A673 (cell line): ENCODE measurements around the gene STAB2. TPM values are rescaled to one million over a fixed set of nuclear protein-coding genes. Genes with fewer than 3 reads are reported as not detected.

ENCODE experiments used
- BruUV-seq: library from RNA; stranded (reverse); fragments of 400-500 nt; replicated peaks from 2 replicates; lab custom pipeline; 2021; lab: Mats Ljungman, UMichigan
- CTCF ChIA-PET: fragments of 300-600 bp; sonication (Branson Sonifier 250); formaldehyde crosslinking; loops from one replicate; lab custom pipeline; 2022; ENCODE audit warnings: antibody characterized with exemption; lab: Charles Lee
- POLR2A ChIA-PET: fragments of 300-600 bp; sonication (Branson Sonifier 250); formaldehyde crosslinking; loops from one replicate; lab custom pipeline; 2022; ENCODE audit warnings: antibody characterized with exemption; ENCODE audit not compliant: low non-redundant PET; lab: Charles Lee
- DNase-seq: peaks from one replicate; pipeline ENCODE4 v3.0.0-alpha.2; 2015; ENCODE audit warnings: low spot score
- H3K27ac ChIP-seq: fragments of 200-600 bp; sonication (generic); 2 replicates; pipeline ENCODE4 v1.5.1; 2016; ENCODE audit warnings: mixed run types, low read depth, mild to moderate bottlenecking, mixed read lengths, antibody characterized with exemption, low read length; ENCODE audit not compliant: poor library complexity, severe bottlenecking
- H3K27me3 ChIP-seq: fragments of 200-600 bp; sonication (generic); replicated peaks from 2 replicates; pipeline ENCODE4 v1.6.1; 2017; ENCODE audit warnings: mixed run types, low read depth, mild to moderate bottlenecking, mixed read lengths, antibody characterized with exemption, low read length; ENCODE audit not compliant: insufficient read depth, poor library complexity
- H3K36me3 ChIP-seq: fragments of 200-600 bp; sonication (generic); 2 replicates; pipeline ENCODE4 v1.6.1; 2016; ENCODE audit warnings: mixed run types, mild to moderate bottlenecking, mixed read lengths, antibody characterized with exemption, low read length; ENCODE audit not compliant: insufficient read depth, poor library complexity, severe bottlenecking
- H3K4me1 ChIP-seq: fragments of 200-600 bp; sonication (generic); 2 replicates; pipeline ENCODE4 v1.6.1; 2017; ENCODE audit warnings: mixed run types, mild to moderate bottlenecking, mixed read lengths, antibody characterized with exemption, low read length; ENCODE audit not compliant: insufficient read depth, poor library complexity, severe bottlenecking
- H3K4me3 ChIP-seq: fragments of 200-600 bp; sonication (generic); 2 replicates; pipeline ENCODE4 v1.5.1; 2016; ENCODE audit warnings: low read depth, mixed run types, mild to moderate bottlenecking, mixed read lengths, low read length; ENCODE audit not compliant: poor library complexity, severe bottlenecking
- H3K9me3 ChIP-seq: fragments of 200-600 bp; sonication (generic); 2 replicates; pipeline ENCODE4 v1.6.1; 2016; ENCODE audit warnings: mixed run types, low read depth, mild to moderate bottlenecking, mixed read lengths, antibody characterized with exemption, low read length; ENCODE audit not compliant: poor library complexity, severe bottlenecking
- CTCF ChIP-seq: fragments of 300-800, 200-600 bp; sonication (generic); conservative IDR thresholded peaks from 2 replicates; pipeline ENCODE4 v1.5.1; 2017; ENCODE audit warnings: low read depth, mild to moderate bottlenecking, antibody characterized with exemption, low read length, moderate library complexity, mixed read lengths
- EZH2 ChIP-seq: fragments of 200-600 bp; sonication (generic); IDR thresholded peaks from 2 replicates; pipeline ENCODE4 v1.6.1; 2017; ENCODE audit warnings: borderline replicate concordance, low read depth, mild to moderate bottlenecking, mixed read lengths, antibody characterized with exemption, low read length; ENCODE audit not compliant: poor library complexity, severe bottlenecking
- intact Hi-C: fragments of 100-400 bp; cut with micrococcal nuclease; formaldehyde crosslinking; loops from one replicate; pipeline ENCODE4 v1.10.0; 2022; ENCODE audit not compliant: unreplicated experiment
- total RNA-seq: library from RNA; stranded (reverse); gene quantifications from 2 replicates; pipeline ENCODE4 v1.2.3, GENCODE V29; 2021

The STAB2 gene
- total RNA-seq, 1 experiment from 2014 or later: not detected

- BruUV-seq: no TSS peak
- H3K4me1 ChIP-seq: no peaks in the 10 kb centered on the region
- CTCF ChIA-PET: no interaction called here
- H3K27ac ChIP-seq: no peak overlapping the region
- POLR2A ChIA-PET: no interaction called here
- TF ChIP-seq EZH2 (no peak), CTCF (no peak)
- peaks cover 27% of the 10 kb centered on the region for H3K27me3 ChIP-seq
- DNase-seq: no peak
- H3K4me3 ChIP-seq: no peak overlapping the region
- no peaks in the 10 kb centered on the region for H3K9me3 ChIP-seq
- intact Hi-C loops: no loop called here
- H3K36me3 ChIP-seq: no peaks in the 10 kb centered on the region
Measured at GRCh38 chr12:103637021-103637420, 49.9 kb downstream of the STAB2 start.

DNA sequence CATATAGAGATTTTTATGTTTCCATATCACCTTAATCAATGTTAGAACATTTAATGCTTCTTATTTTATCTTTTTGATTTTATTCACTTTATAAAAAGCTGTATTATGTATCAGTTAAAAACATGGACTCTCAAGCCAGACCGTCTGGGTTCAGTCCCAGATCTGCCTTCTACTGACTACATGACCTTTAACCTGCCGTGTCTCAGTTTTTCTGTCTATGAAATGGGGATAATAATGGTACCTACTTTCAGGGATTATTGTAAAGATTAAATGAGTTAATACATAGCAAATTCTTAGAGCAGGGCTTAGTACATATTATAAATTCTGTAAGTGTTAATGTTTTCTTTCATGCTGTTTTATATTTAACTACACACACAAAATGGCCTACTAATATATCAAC lies 50.4 kb downstream of the STAB2 start:
- DNase-seq: no peak
- ChIA-PET POLR2A (no interaction called here), CTCF (no interaction called here)
- no TSS peak for BruUV-seq
- Histone ChIP-seq H3K4me1 (no peaks in the 10 kb centered on the region), H3K4me3 (no peak overlapping the region), H3K36me3 (no peaks in the 10 kb centered on the region), H3K27ac (no peak overlapping the region), H3K27me3 (peaks cover 27% of the 10 kb centered on the region), H3K9me3 (no peaks in the 10 kb centered on the region)
- intact Hi-C loops: no loop called here
- no peak for TF ChIP-seq CTCF
- TF ChIP-seq EZH2: no peak

- CTCF ChIA-PET: no interaction called here
- no peak overlapping the region for H3K4me3 ChIP-seq
- H3K36me3 ChIP-seq: no peaks in the 10 kb centered on the region
- no peaks in the 10 kb centered on the region for H3K4me1 ChIP-seq
- peaks cover 19% of the 10 kb centered on the region for H3K27me3 ChIP-seq
- BruUV-seq: no TSS peak
- no peak for DNase-seq
- POLR2A ChIA-PET: no interaction called here
- TF ChIP-seq CTCF (no peak), EZH2 (no peak)
- intact Hi-C loops: no loop called here
- no peaks in the 10 kb centered on the region for H3K9me3 ChIP-seq
- H3K27ac ChIP-seq: no peak overlapping the region
Measured at GRCh38 chr12:103639983-103640382, 52.9 kb downstream of the STAB2 start.
